Kidney (tissue), 14 donors: ENCODE measurements around the gene SBNO2. TPM values are rescaled to one million over a fixed set of nuclear protein-coding genes. Genes with fewer than 3 reads are reported as not detected.

Source experiments
- DNase-seq, 5 donors: peaks; one replicate each; pipeline ENCODE4 v3.0.0-alpha.2; 2013 to 2020
- FAIRE-seq: peaks from 2 replicates; lab custom pipeline; 2012; peaks lifted over from hg19 to GRCh38; lab: Jason Lieb, UNC
- H3K27ac ChIP-seq, 2 donors: one replicate each; pipeline ENCODE4 v1.7.0; 2013; ENCODE audit warnings: low read depth in 2 of 2, low read length in 2 of 2, inconsistent platforms in 1 of 2
- H3K27me3 ChIP-seq: one replicate; pipeline ENCODE4 v1.7.1; 2013; ENCODE audit warnings: low read length, inconsistent platforms; ENCODE audit not compliant: control insufficient read depth, insufficient read depth
- H3K36me3 ChIP-seq, 3 donors: one replicate each; pipeline versions ENCODE4 v1.7.0 to v1.7.1; 2013; ENCODE audit warnings: low read length in 3 of 3, control low read depth in 1 of 3, inconsistent platforms in 1 of 3; ENCODE audit not compliant: insufficient read depth in 3 of 3, control insufficient read depth in 2 of 3
- H3K4me1 ChIP-seq, 3 donors: one replicate each; pipeline versions ENCODE4 v1.7.0 to v1.7.1; 2013; ENCODE audit warnings: low read length in 3 of 3, inconsistent platforms in 1 of 3, low read depth in 1 of 3; ENCODE audit not compliant: control insufficient read depth in 2 of 3, insufficient read depth in 2 of 3
- H3K4me3 ChIP-seq, 3 donors: one replicate each; pipeline versions ENCODE4 v1.7.0 to v1.8.1; 2013; ENCODE audit warnings: low read length in 3 of 3, control low read depth in 1 of 3, inconsistent platforms in 1 of 3
- H3K9ac ChIP-seq, 3 donors: one replicate each; pipeline versions ENCODE4 v1.7.0 to v1.7.1; 2013; ENCODE audit warnings: low read length in 3 of 3, control low read depth in 1 of 3, inconsistent platforms in 1 of 3
- H3K9me3 ChIP-seq, 3 donors: one replicate each; pipeline versions ENCODE4 v1.7.0 to v1.7.1; 2013; ENCODE audit warnings: low read length in 3 of 3, control low read depth in 1 of 3, inconsistent platforms in 1 of 3; ENCODE audit not compliant: control insufficient read depth in 2 of 3, insufficient read depth in 1 of 3
- intact Hi-C: fragments of 100-400 bp; cut with DNase I; formaldehyde crosslinking; loops from one replicate; pipeline ENCODE4 v1.11.1; 2022
- polyA plus RNA-seq: library from polyadenylated mRNA; stranded (reverse); fragments of 350-450 nt; fragmentation: Illumina TruSeq; extraction: RNeasy Lipid Tissue Mini Kit (QIAGEN cat#74804); gene quantifications from one replicate; pipeline ENCODE4 v1.2.3, GENCODE V29; 2014; ENCODE audit warnings: low read depth, low replicate concordance; ENCODE audit not compliant: insufficient read depth
- total RNA-seq: library from RNA; stranded (reverse); fragmentation: NEBNext Ultra II Directional; extraction: Animal tissue kit (Norgen Biotek cat#: 25700); gene quantifications from one replicate; pipeline ENCODE4 v1.2.1, GENCODE V29; 2021
- TF ChIP-seq, protein P1 (sequence below): IDR thresholded peaks from 3 replicates; pipeline ENCODE4 v1.5.1; 2012; ENCODE audit warnings: mild to moderate bottlenecking, moderate library complexity, borderline replicate concordance; ENCODE audit not compliant: insufficient read depth; ENCODE audit errors: extremely low read depth
- donor health status: control.
- donor health status: control.
- donor health status: control.
- donor health status: control.
- donor health status: control.
- donor health status: DM: yes; HTN: yes; CAD: no.
- donor health status: Normal renal cell carcinoma (clear cell type).

The SBNO2 gene
- total and polyA plus RNA-seq, 2 donors from 2014 or later = 12.2 to 156 TPM

DNA sequence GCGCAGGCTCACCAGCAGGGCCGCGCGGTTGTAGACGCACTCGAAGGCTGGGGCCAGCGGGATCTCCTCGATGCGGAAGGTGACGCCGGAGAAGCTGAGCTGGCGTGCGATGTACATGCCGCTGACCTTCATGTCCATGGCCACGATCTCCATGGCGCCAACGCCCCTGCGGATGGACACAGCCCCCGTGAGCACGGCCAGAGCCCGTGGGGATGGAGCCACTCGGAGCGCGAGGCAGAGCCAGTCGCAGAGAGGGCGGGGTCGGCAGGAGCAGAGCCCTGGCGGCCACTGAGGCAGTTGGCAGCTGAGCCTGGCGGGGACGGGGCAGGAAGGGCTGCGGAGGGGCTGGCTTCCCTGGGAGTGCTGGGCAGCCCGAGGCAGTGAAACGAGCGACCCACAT is 55.1 kb downstream of the SBNO2 start:
- peak in 1 of 5 donors; percentile 79 for DNase-seq
- Histone ChIP-seq H3K36me3 (peaks cover 0 to 39% (median 19%) of the 10 kb centered on the region in 3 donors), H3K4me1 (peaks cover 0 to 3% (median 0%) of the 10 kb centered on the region in 3 donors), H3K9me3 (no peaks in the 10 kb centered on the region), H3K27me3 (no peaks in the 10 kb centered on the region), H3K9ac (no peak overlapping the region), H3K27ac (no peak overlapping the region), H3K4me3 (no peak overlapping the region)
- no peak for FAIRE-seq
- TF ChIP-seq, protein P1, sequence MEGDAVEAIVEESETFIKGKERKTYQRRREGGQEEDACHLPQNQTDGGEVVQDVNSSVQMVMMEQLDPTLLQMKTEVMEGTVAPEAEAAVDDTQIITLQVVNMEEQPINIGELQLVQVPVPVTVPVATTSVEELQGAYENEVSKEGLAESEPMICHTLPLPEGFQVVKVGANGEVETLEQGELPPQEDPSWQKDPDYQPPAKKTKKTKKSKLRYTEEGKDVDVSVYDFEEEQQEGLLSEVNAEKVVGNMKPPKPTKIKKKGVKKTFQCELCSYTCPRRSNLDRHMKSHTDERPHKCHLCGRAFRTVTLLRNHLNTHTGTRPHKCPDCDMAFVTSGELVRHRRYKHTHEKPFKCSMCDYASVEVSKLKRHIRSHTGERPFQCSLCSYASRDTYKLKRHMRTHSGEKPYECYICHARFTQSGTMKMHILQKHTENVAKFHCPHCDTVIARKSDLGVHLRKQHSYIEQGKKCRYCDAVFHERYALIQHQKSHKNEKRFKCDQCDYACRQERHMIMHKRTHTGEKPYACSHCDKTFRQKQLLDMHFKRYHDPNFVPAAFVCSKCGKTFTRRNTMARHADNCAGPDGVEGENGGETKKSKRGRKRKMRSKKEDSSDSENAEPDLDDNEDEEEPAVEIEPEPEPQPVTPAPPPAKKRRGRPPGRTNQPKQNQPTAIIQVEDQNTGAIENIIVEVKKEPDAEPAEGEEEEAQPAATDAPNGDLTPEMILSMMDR = no peak
- intact Hi-C loops = no loop called here

DNA sequence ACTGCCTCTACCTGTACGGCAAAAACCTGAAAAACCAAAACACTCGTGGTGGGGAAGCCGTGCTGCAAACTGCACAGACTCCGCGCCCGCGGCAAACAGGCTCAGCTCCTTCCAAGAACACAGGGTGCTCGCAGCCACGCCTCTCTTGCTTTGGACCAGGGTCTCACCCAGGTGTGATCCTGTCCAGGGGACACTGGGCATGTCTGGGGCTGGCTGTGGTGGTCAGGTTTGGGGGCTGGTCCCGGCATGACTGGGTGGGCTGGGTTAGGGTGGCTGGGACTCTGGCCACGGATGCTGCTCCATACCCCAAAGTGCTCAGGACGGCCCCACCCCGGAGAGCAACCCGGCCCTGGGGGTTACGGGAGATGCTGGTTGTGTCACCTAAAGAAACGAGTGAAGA is 56.4 kb downstream of the SBNO2 start:
- FAIRE-seq = no peak
- Histone ChIP-seq H3K27ac (no peak overlapping the region), H3K36me3 (peaks cover 0 to 28% (median 16%) of the 10 kb centered on the region in 3 donors), H3K4me3 (no peak overlapping the region), H3K27me3 (no peaks in the 10 kb centered on the region), H3K9me3 (no peaks in the 10 kb centered on the region), H3K9ac (no peak overlapping the region), H3K4me1 (peaks cover 0 to 10% (median 0%) of the 10 kb centered on the region in 3 donors)
- no peak for DNase-seq
- TF ChIP-seq, protein P1 = no peak
- intact Hi-C loops = no loop called here

DNA sequence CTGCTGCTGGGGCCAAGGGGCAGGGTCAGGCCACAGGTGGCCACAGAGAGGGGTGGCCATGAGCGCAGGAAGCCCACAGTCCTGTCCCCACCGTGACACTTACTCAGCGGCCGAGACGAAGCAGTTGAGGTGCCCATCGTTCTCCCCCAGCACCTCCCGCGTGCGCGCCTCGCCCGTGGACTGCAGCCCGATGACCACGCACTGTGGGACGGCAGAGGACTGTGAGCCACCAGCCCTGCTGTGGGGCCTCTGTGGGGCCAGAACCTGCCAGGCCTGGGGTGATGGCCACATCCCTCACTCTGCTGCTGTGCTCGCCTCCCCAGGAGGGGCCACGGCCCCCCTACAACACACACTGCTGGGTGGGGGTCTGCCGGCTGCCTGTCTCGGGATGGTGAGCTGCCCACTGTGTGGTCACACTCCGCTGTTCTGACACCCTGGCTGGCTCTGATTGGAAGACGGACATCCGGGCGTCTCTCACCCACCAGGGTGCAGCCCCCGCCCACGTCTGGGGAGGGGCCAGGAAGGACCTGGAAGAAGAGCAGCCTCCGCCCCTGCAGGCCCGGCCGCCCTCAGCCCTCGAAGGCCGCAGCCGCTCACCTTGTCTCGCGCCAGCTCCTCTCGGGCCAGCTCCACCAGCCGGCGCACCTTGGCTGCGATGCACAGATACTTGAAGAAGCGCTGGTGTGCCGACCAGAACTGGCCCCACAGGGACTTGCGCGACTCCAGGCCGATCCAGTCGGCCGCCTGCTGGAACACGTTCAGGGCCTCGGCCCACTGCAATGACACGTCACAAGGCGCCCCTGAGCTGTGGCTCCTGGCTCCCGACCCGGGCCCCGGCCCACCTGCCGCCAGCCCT is 57.1 kb downstream of the SBNO2 start:
- H3K27ac ChIP-seq = no peak overlapping the region
- no peak overlapping the region for H3K9ac ChIP-seq
- H3K36me3 ChIP-seq = peaks cover 0 to 28% (median 16%) of the 10 kb centered on the region in 3 donors
- intact Hi-C loops = no loop called here
- TF ChIP-seq, protein P1 = no peak
- peak in 1 of 5 donors; percentile 75 for DNase-seq
- peaks cover 0 to 11% (median 0%) of the 10 kb centered on the region in 3 donors for H3K4me1 ChIP-seq
- no peak overlapping the region for H3K4me3 ChIP-seq
- FAIRE-seq = no peak
- H3K27me3 ChIP-seq = no peaks in the 10 kb centered on the region
- no peaks in the 10 kb centered on the region for H3K9me3 ChIP-seq
